ENCODE measurements around the gene DLX6.

The DLX6 gene

DNA sequence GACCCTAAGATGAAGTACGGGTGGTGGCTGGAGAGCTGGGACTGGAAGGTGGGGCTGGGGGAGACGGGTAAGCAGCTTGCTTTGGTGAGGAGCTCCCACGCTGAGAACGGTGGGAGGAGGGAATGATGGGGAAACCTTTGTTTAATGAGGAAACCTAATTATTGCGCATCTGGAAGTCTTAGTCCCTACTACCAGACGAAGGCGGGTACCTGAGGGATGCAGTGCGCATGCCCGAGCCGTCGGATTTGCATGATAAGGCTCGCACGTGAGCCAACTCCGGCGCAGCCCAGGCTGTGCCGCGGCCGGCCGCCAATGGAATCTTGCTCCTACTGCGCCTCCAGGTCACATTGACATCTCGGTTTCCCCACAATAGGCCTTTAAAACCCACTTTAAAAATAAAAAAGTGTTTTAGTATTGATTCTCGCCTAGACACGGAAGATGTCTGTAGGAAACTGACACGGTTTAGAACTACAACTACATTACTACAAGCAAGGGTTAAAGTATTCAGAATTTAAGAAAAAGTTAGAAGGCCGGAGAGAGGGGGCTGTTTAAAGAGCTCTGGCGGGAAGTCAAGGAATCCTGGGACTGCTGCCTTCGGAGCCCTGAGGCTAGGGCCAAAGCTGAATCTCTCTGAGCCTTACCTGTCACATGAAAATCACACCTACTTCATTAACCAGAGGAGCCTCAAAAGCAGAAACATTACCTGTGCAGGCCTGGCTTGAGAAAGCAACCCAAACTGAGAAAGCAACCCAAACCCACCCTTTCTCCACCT lies 12.1 kb upstream of the DLX6 start:
- peak in 6 of 42 donors; percentile 18 to 47 (median 26) for DNase-seq
- intact Hi-C loops (cut with DNase I) = no loop called here

DNA sequence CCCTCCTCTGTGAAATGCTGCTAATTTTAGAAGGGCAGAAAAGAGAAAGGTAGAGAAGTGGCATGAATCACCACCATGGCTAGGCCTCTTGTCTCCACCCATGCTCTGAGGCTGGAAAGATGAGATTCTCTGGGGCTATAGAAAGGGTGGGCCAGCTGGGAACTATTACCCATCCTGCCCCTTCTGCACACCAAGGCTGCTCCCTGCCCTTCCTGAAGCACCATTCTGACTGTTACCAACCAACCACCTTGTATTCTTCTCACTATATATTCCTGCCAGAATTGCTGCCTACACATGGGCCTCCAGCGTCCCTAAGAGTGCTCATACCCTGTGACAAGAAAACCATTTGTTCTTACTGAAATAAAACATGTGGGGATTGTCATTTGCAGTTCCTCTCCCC lies 11.4 kb upstream of the DLX6 start:
- intact Hi-C loops (cut with DNase I) = no loop called here
- DNase-seq = no peak

DNA sequence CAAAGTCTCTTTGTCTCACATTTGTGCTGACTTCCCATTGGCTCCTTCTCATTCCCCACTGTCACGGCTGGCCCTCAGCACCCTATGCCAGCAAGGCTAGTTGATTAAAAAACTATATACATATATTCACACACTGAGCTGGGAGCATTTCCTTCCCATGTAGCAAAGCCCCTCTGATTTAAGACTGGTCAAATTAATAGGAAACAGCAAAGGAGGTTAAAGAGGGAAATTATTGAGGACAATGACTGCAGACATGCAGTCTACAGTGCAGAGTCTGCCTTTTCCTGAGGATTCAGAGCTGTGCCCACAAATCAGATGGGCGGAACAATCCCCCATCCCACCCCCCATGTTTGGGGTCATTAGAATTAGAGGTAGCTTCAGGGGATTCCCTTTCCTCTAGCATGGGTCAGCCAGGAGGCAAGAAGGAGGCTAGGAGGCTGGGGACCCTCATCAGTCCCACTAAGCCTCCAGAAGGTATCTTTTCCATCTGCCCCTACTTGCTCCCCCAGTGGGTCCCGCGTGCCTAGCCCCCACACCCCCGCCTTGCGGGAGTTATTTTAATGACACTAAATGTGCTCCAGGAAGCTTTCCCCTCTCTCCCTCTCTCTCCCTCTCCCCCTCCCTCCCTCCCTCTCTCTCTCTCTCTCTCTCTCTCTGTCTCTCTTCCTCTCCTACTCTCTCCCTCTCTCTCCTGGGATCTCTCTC lies 9.8 kb upstream of the DLX6 start:
- DNase-seq = no peak
- intact Hi-C loops (cut with DNase I) = no loop called here

DNA sequence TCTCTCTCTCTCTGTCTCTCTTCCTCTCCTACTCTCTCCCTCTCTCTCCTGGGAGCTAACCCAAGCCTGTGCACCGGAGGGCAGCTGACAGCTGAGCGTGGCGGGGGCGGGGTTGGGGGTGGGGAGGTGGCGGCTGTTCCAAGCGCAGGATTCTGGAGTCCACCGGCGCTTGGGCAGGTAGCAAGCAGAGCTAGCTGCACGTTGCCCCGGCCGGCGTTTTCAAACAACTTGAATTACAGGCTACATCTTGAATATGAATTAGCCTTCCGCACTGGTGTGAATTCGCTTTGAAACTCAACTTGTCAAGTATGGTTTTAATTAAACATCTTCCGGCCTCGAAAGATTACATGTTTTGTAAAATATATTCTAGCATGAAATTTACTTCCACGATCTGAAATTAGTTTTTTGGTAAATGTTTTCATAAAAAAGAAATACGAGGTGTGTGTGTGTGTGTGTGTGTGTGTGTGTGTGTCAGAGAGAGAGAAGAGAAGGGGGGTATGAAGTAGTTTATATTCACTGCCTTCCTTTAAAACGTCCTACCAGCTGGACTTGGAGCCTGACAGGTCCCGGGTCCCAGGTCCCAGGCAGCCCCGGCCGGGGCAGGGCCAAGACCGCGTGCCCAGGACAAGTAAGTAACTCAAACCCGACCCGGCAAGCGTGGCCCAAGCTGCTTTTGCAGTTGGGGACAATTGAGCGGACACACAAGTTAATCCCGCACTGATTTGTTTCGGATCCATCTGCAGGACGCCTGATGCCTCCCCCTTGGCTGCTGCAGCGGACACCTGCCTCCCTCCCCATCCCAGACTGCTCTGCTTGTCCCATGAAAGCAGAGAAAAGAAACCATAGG lies 9.0 kb upstream of the DLX6 start:
- intact Hi-C loops (cut with DNase I) = no loop called here
- DNase-seq = peak in 6 of 42 donors; percentile 14 to 45 (median 30)

DNA sequence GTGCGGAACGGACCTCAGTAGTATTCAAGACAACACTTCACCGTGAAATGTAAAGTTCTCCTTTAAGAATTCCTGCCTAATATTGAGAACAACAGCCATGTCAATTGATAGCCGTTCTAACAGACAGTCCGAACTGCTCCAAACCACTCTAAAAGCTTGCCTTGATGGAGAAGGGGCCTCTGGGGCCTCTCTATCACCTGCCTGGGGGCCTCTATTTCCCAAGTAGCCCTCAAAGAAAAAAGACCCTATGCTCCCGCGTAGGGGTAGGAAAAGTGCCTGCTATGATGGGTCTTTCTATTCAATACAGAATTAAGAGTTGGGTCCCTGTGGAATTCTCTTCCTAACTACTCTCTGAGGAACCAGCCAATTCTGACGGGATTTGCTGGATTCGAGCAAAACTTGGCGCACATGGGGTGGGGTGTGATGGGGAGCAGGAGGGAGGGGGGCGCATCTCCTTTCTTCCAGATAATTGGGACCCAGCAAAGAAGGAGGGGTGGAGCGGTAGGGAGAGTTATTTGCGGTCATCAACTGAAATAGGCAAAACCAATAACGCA lies 8.3 kb upstream of the DLX6 start:
- intact Hi-C loops (cut with DNase I) = no loop called here
- DNase-seq = peak in 11 of 42 donors; percentile 7 to 59 (median 42)

DNA sequence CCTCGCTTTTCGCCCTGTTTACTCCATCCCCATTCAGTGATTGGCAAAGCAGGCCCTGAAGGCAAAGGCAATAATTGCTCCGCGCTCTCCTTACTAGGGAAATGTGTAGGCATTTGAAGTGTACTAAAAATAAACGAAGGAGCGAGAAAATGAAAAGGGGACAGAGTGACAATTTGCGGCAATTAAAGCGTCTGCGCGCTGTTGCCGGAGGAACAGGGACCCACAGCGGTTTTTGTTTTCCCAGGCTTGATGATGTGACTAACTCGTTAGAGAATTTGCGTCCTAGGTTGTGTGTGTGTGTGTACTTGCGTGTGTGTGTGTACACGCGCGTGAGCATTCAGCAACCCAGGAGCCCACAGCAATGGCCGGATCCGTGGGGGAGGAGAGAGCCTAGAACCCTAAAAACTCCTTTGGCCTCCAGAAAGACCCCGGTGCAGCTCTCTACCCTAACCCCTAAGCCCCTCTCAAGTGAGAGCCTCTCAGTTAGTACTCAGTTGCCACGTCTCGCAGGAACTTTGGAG lies 7.8 kb upstream of the DLX6 start:
- intact Hi-C loops (cut with DNase I) = no loop called here
- DNase-seq = peak in 8 of 42 donors; percentile 16 to 54 (median 42)

DNA sequence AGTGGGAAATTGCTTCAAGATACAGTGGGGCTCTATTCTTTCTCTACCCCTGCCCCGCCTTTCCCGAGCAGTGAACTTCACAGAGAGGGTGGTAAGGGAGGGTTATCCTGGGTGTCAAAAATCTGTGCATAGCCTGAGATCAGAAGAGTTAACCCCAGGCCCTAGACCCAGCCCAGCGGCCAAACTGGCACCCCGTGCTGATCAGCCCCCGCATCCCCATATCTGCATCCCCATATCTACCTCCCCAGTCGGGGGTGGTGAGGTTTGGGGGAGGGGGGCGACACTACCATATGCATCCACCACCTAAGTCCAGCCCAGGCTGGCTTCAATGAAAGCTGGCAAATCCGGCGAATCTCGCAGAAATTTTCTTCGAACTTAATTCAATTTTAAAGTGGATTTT lies 7.0 kb upstream of the DLX6 start:
- intact Hi-C loops (cut with DNase I) = no loop called here
- peak in 3 of 42 donors; percentile 7 to 44 (median 37) for DNase-seq

DNA sequence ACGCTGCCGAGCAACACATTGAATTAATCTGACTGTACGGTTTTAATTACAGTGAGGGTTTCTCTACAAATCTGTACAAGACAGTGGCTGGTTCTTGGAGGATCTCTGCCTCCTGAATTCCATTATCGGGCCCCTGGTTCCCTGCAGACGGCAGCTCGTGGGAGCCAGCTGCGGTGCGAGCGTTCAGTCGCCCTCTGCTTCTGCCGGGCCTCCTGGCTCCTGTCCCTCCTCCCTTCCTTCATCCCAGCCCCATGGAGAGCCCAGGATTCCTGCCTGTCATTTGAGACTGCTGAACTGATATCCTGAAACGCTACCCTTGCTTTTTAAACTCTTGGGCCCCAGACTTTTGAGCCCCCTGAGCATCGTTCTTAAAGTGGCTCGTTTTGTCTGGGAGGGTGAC lies 6.6 kb upstream of the DLX6 start:
- intact Hi-C loops (cut with DNase I) = no loop called here
- peak in 7 of 42 donors; percentile 2 to 46 (median 37) for DNase-seq

DNA sequence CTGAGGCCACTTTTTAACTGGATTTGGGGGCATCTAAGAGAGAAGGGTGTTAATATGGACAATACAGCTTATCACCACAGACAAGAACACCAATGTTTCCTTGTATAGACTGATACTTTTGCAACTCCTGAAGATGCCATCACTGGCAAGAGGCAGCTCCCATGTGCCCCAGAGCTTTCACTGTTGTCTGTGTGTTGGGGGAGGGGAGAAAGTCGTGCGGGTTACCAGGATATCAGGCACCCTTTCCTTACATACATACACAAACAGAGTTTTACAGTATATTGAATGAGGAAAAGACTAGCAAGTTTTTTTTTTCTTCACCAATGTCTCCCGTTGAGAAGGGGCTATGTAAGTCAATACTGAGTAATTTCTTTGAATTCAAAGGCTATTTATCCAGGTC lies 4.1 kb upstream of the DLX6 start:
- DNase-seq = peak in 1 of 42 donors; percentile 26
- intact Hi-C loops (cut with DNase I) = loop anchor here (10.0 kb wide), 1 partner anchor 306 kb away; no protein-coding TSS in a partner anchor

DNA sequence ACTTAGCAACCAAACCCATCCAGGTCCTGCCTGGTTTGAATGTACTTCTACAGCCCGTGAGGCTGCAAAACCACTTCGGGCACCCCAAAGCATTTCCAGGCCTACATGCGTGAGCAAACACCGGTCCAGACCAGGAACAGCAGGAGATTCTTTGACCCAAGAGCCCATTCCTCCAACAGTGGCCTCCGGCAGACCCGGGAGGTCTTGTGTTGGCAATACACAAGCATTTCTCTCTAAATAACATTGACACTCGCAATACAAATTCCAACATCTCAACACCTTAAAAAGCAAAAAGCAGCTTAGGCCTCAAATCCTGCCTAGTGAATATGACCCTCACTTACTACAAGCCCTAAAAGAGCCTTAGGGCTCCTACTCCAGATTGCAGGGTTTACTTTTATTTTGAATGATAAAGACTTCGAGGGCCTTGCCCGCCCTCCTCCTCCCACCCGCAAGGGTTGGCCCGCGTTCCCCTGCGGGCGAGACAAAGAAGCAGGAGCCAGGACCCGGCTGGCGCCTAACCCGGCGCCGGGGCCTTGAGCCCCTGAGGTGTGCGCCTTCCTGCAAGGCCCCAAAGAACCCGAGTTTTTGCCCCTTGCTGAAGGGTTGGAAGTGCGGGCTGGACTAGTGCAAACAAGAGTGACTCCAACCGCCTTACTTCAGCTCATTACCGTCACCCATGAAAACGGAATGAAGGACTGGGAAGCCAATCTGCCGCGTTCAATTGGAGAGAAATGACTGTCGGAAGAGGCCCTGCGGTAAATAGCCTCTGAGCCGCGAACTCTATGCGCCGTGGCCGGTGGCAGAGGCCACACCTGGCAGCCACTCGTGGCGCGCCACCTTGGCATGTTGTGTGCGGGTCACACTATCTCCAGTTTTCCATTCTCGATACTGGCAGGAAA lies 3.4 kb upstream of the DLX6 start:
- intact Hi-C loops (cut with DNase I) = loop anchor here (10.0 kb wide), 1 partner anchor 307 kb away; no protein-coding TSS in a partner anchor
- peak in 10 of 42 donors; percentile 6 to 51 (median 36) for DNase-seq

DNA sequence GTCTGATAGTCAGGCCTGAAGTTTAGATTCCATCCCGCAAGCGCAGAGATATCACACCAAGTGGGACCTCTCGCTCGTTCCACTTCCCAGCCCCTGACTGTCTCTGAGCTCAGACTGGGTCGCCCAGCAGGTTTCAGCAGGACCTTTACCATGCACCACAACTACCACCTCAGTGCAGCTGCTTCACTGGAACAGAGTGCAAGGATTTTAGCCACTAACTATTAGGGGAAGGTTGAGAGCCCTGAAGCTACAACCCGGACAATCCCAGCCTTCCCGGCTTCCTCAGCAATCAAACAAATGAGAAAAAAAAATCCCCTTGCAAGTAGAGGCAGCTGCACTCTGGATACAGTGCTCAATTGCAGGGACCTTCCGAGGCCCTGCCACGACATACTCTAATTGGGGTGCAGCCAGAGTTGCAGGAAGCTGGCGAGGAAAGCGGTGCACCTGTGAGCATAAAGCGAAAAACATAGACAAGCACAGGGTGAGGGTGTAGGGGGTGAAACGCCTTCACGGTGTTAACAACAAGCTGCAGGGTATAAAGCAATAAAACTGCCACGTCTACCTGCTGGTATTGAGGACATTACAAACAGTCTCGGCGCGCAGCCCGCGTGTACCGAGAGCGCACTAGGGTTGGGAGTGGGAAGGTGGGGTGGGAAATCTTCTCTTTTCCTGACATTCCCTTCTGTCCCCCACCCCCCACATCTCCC lies 2.6 kb upstream of the DLX6 start:
- intact Hi-C loops (cut with DNase I) = loop anchor here (10.0 kb wide), 1 partner anchor 308 kb away; no protein-coding TSS in a partner anchor
- DNase-seq = peak in 12 of 42 donors; percentile 18 to 61 (median 36)

DNA sequence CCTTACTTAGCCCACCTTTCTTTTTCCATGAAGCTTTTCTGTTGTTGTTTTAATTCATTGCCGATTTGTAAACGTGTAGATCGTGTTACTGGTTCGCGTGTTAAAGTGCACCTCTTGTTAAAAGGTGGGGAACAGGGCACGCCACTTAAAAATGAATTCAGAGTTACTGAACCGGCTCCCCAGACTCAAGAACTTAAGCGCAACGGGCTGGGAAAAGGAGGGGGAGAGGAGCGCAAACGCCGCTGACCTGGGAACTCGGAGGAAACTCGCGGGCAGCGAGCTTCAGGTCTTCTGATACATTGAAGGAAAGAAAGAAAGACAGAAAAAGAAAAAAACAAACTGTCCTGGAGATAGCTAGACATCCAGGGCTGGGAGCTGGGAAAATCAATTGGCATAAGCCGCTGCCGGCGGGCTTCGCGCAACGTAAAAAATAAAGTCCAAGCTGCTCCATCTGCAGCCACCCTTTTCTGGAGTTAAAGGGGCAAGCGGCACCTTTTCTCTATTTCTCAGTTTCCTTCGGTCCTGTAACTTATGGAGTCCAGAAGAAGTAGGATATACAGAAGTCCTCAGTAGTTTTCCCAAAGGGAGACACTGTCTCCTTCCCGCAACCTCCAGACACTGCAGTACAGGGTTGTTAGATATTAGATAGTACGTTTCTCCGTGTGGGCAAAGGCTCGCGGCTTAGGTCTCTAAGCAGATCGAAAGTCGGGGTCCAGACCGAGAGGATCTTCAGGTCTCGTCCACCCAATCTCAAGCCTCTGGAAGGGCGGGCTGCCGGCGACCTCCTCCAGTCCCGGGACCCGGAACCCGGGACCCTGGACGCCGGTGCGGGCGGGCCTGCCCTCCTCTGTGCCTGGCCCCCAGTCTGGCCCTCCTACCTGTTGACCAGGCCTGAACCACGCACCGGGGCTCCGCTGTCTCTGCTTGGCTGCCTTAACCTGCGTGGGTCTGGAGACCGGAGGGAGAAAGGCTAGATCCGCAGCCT lies 1.8 kb upstream of the DLX6 start:
- peak in 7 of 42 donors; percentile 3 to 47 (median 37) for DNase-seq

DNA sequence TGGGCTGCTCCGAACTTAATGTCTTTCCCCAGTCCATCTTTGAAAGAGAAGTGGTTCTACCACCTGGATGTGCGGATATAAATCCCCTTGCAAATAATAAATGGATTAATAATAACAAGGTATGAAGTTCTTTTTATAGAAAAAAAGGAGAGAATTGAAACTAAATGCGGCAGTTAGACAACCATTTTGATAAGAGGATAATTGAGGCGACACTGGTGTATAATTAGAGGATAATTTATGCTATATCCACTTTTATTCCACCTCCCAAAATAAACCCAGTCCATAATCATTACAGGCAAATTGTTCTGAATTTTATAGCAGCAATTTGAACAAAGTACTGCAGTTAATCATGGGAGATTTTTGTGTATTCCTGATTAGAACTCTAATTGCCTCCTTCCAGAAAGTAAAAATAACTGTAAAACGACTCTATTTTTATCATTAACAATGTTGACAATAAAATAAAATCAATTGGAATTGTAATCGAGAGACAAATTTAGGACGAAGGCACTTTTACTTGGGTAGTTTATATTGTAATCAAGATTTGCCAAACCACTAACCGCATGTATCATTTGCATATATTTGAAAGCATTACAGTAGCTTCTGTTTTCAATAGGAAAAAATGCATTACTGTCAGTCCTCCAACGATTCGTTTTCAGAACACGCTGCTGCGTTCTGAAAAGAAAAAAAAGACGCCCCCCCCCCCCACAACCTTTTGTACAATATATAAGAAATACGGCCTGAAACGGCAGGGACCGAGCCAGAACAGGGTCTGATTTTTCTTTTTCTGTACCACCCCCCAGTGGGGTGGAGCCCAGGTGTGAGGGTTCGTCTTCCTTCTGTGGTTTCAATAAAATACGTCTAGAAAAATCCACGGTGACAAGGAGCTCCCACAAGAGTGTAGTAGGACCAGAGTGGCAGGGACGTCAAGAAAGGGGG lies 838 bp upstream of the DLX6 start:
- peak in 2 of 42 donors; percentile 4 to 28 for DNase-seq
- intact Hi-C loops (cut with DNase I) = loop anchor here (10.0 kb wide), 1 partner anchor 310 kb away; no protein-coding TSS in a partner anchor

More for the DNA sequence above, 1.8 kb upstream of the DLX6 start:
- intact Hi-C loops (cut with DNase I) = loop anchor here (10.0 kb wide), 1 partner anchor 309 kb away; no protein-coding TSS in a partner anchor

DNA sequence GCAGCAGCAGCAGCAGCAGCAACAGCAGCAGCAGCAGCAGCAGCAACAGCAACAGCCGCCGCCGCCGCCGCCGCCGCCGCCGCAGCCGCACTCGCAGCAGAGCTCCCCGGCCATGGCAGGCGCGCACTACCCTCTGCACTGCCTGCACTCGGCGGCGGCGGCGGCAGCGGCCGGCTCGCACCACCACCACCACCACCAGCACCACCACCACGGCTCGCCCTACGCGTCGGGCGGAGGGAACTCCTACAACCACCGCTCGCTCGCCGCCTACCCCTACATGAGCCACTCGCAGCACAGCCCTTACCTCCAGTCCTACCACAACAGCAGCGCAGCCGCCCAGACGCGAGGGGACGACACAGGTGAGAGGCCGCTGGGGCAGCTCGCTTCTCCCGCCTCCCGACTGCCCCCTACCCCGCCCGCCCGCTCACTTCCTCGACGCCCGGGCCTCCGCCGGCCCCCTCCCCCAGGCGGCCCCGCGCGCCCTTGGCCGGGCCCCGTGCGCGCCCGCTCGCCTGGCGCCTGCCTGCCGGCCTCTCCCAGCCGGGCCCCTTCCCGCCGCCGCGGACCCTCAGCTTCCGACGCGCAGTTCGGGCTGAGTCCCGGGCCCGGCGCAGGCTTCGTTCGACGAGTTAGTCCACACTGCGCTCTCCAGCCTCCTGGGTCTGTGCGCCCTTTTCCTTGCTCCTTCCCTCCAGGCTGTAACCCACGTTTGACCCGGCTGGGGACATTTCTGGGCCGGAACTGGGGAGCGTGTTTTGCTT lies 882 bp downstream of the DLX6 start:
- intact Hi-C loops (cut with DNase I) = loop anchor here (10.0 kb wide), 1 partner anchor 311 kb away; no protein-coding TSS in a partner anchor
- peak in 21 of 42 donors; percentile 35 to 82 (median 57) for DNase-seq

Data from head of caudate nucleus (tissue), 42 donors.